Bone marrow (tissue), 2 donors: ENCODE results near the gene PPP4R4.

Experiments
- DNase-seq, 2 donors: peaks; one replicate each; lab custom pipeline; 2025; lab: John Stamatoyannopoulos, UW

The PPP4R4 gene

GRCh38 chr14:94309721-94310120, 135.6 kb downstream of the PPP4R4 start:
- no peak for DNase-seq

- DNase-seq: no peak
These were observed 136.1 kb downstream of the PPP4R4 start for GRCh38 chr14:94310248-94310647.

GRCh38 chr14:94312481-94313246, 138.5 kb downstream of the PPP4R4 start:
- DNase-seq: no peak

- no peak for DNase-seq
These were observed 140.0 kb downstream of the PPP4R4 start for GRCh38 chr14:94313991-94314655.

GRCh38 chr14:94314890-94315289, 140.8 kb downstream of the PPP4R4 start:
- DNase-seq: no peak

- no peak for DNase-seq
These were observed 142.6 kb downstream of the PPP4R4 start for GRCh38 chr14:94316692-94317091.

GRCh38 chr14:94317259-94317658, 143.1 kb downstream of the PPP4R4 start:
- no peak for DNase-seq

- no peak for DNase-seq
These were observed 146.1 kb downstream of the PPP4R4 start for GRCh38 chr14:94320243-94320642.

GRCh38 chr14:94321421-94322271, 147.5 kb downstream of the PPP4R4 start:
- no peak for DNase-seq

- no peak for DNase-seq
These were observed 148.8 kb downstream of the PPP4R4 start, which contains the start of gene SERPINA6 for GRCh38 chr14:94322648-94323570. Gene SERPINA6, minus strand, starts transcription at chr14:94323336. Its CDS starts 8,688 bp downstream, at chr14:94314648.

GRCh38 chr14:94328196-94328595, 154.1 kb downstream of the PPP4R4 start:
- no peak for DNase-seq
